CD4-positive, CD25-positive, alpha-beta regulatory T cell (primary cell): ENCODE measurements around the gene PFN3. TPM values are rescaled to one million over a fixed set of nuclear protein-coding genes. Genes with fewer than 3 reads are reported as not detected.

Experiments used
- ATAC-seq, 2 donors: fragments of 150-1000 bp; cut with Tn5 transposase; one replicate each; pipeline ENCODE4 v1.10.0; 2021; ENCODE audit warnings: low read depth in 2 of 2, moderate number of reproducible peaks in 2 of 2, moderate library complexity in 1 of 2
- DNase-seq, 3 donors: peaks; one replicate each; pipeline versions ENCODE4 v3.0.0 to v3.0.0-alpha.2; 2012 to 2022; ENCODE audit warnings: mixed read lengths in 1 of 3
- H3K27ac ChIP-seq: one replicate; pipeline ENCODE4 v1.7.0; 2013; ENCODE audit warnings: mild to moderate bottlenecking, low read length; ENCODE audit not compliant: insufficient read depth, poor library complexity, severe bottlenecking
- H3K27me3 ChIP-seq: one replicate; pipeline ENCODE4 v1.7.0; 2013; ENCODE audit warnings: low read length; ENCODE audit not compliant: control insufficient read depth, insufficient read depth
- H3K36me3 ChIP-seq: one replicate; pipeline ENCODE4 v1.7.0; 2013; ENCODE audit warnings: mild to moderate bottlenecking, low read length, moderate library complexity; ENCODE audit not compliant: control insufficient read depth, insufficient read depth
- H3K4me1 ChIP-seq: 2 replicates; pipeline ENCODE4 v1.7.0; 2013; ENCODE audit warnings: mild to moderate bottlenecking, low read length; ENCODE audit not compliant: insufficient read depth, control insufficient read depth, poor library complexity, severe bottlenecking
- H3K4me3 ChIP-seq: one replicate; pipeline ENCODE4 v1.7.0; 2013; ENCODE audit warnings: low read depth, mild to moderate bottlenecking, low read length, moderate library complexity
- H3K9me3 ChIP-seq, 2 experiments: 1 replicate in 1 of 2; 2 replicates in 1 of 2; pipeline ENCODE4 v1.7.0; 2013; ENCODE audit warnings: low read length in 2 of 2, mild to moderate bottlenecking in 1 of 2, moderate library complexity in 1 of 2; ENCODE audit not compliant: control insufficient read depth in 2 of 2
- H3K27ac Mint-ChIP-seq, 3 donors: one replicate each; pipeline ENCODE4 v1.8.0; 2020 to 2022; ENCODE audit warnings: mild to moderate bottlenecking in 3 of 3, mixed read lengths in 3 of 3, moderate library complexity in 2 of 3
- H3K27me3 Mint-ChIP-seq: one replicate; pipeline ENCODE4 v1.8.0; 2022; ENCODE audit warnings: mild to moderate bottlenecking, mixed read lengths
- H3K36me3 Mint-ChIP-seq: one replicate; pipeline ENCODE4 v1.8.0; 2020; ENCODE audit warnings: mixed read lengths
- H3K4me1 Mint-ChIP-seq, 4 donors: one replicate each; pipeline ENCODE4 v1.8.0; 2020 to 2022; ENCODE audit warnings: mixed read lengths in 4 of 4, mild to moderate bottlenecking in 1 of 4
- H3K4me3 Mint-ChIP-seq, 4 donors: one replicate each; pipeline ENCODE4 v1.8.0; 2020 to 2022; ENCODE audit warnings: mild to moderate bottlenecking in 4 of 4, mixed read lengths in 4 of 4, moderate library complexity in 3 of 4
- H3K9me3 Mint-ChIP-seq, 7 donors: one replicate each; pipeline ENCODE4 v1.8.0; 2020 to 2022; ENCODE audit warnings: mixed read lengths in 7 of 7, mild to moderate bottlenecking in 3 of 7, moderate library complexity in 2 of 7
- polyA plus RNA-seq, 4 donors: library from polyadenylated mRNA; unstranded; fragments of 300-500 nt; fragmentation: Illumina TruSeq; gene quantifications; one replicate each; pipeline ENCODE4 v1.2.3, GENCODE V29; 2021
- total RNA-seq: library from RNA; stranded (reverse); gene quantifications from one replicate; pipeline ENCODE4 v1.2.3, GENCODE V29; 2022

PFN3 gene
- total and polyA plus RNA-seq, 5 donors from 2014 or later, result not detected

- Histone ChIP-seq H3K27ac (no peak overlapping the region), H3K9me3 (no peaks in the 10 kb centered on the region), H3K27me3 (no peaks in the 10 kb centered on the region), H3K4me1 (peaks cover 63% of the 10 kb centered on the region), H3K36me3 (peaks cover 2% of the 10 kb centered on the region), H3K4me3 (no peak overlapping the region)
- peaks cover 5% of the 10 kb centered on the region for H3K36me3 Mint-ChIP-seq
- H3K4me3 Mint-ChIP-seq, result peak overlapping the region in 3 of 4 donors; percentile 10 to 93 (median 62)
- peaks cover 21 to 78% (median 45%) of the 10 kb centered on the region in 4 donors for H3K4me1 Mint-ChIP-seq
- no peak for ATAC-seq
- peaks cover 0 to 2% (median 0%) of the 10 kb centered on the region in 7 donors for H3K9me3 Mint-ChIP-seq
- peak overlapping the region in 1 of 3 donors; percentile 78 for H3K27ac Mint-ChIP-seq
- DNase-seq, result no peak
- no peaks in the 10 kb centered on the region for H3K27me3 Mint-ChIP-seq
Observed at GRCh38 chr5:177354711-177355110, 45.8 kb downstream of the PFN3 start.

GRCh38 chr5:177354256-177354655 is 46.2 kb downstream of the PFN3 start:
- no peaks in the 10 kb centered on the region for H3K9me3 ChIP-seq
- peak overlapping the region in 1 of 3 donors; percentile 49 for H3K27ac Mint-ChIP-seq
- H3K4me3 ChIP-seq, result no peak overlapping the region
- DNase-seq (no peak), ATAC-seq (no peak)
- peaks cover 21 to 78% (median 46%) of the 10 kb centered on the region in 4 donors for H3K4me1 Mint-ChIP-seq
- peaks cover 0 to 2% (median 0%) of the 10 kb centered on the region in 7 donors for H3K9me3 Mint-ChIP-seq
- no peak overlapping the region for H3K27ac ChIP-seq
- H3K4me3 Mint-ChIP-seq, result peak overlapping the region in 1 of 4 donors; percentile 93
- H3K36me3 Mint-ChIP-seq, result peaks cover 6% of the 10 kb centered on the region
- no peaks in the 10 kb centered on the region for H3K27me3 Mint-ChIP-seq
- no peaks in the 10 kb centered on the region for H3K27me3 ChIP-seq
- peaks cover 63% of the 10 kb centered on the region for H3K4me1 ChIP-seq
- H3K36me3 ChIP-seq, result peaks cover 6% of the 10 kb centered on the region

GRCh38 chr5:177353093-177353492 is 47.4 kb downstream of the PFN3 start:
- peaks cover 0 to 2% (median 0%) of the 10 kb centered on the region in 7 donors for H3K9me3 Mint-ChIP-seq
- no peaks in the 10 kb centered on the region for H3K9me3 ChIP-seq
- H3K27me3 Mint-ChIP-seq, result no peaks in the 10 kb centered on the region
- H3K4me1 Mint-ChIP-seq, result peaks cover 21 to 74% (median 44%) of the 10 kb centered on the region in 4 donors
- H3K36me3 Mint-ChIP-seq, result peaks cover 10% of the 10 kb centered on the region
- H3K4me3 ChIP-seq, result no peak overlapping the region
- ATAC-seq (no peak), DNase-seq (no peak)
- peak overlapping the region in 2 of 4 donors; percentile 43 to 45 for H3K4me3 Mint-ChIP-seq
- no peaks in the 10 kb centered on the region for H3K27me3 ChIP-seq
- peaks cover 7% of the 10 kb centered on the region for H3K36me3 ChIP-seq
- no peak overlapping the region for H3K27ac ChIP-seq
- H3K4me1 ChIP-seq, result peaks cover 58% of the 10 kb centered on the region
- peak overlapping the region in 1 of 3 donors; percentile 74 for H3K27ac Mint-ChIP-seq

DNA sequence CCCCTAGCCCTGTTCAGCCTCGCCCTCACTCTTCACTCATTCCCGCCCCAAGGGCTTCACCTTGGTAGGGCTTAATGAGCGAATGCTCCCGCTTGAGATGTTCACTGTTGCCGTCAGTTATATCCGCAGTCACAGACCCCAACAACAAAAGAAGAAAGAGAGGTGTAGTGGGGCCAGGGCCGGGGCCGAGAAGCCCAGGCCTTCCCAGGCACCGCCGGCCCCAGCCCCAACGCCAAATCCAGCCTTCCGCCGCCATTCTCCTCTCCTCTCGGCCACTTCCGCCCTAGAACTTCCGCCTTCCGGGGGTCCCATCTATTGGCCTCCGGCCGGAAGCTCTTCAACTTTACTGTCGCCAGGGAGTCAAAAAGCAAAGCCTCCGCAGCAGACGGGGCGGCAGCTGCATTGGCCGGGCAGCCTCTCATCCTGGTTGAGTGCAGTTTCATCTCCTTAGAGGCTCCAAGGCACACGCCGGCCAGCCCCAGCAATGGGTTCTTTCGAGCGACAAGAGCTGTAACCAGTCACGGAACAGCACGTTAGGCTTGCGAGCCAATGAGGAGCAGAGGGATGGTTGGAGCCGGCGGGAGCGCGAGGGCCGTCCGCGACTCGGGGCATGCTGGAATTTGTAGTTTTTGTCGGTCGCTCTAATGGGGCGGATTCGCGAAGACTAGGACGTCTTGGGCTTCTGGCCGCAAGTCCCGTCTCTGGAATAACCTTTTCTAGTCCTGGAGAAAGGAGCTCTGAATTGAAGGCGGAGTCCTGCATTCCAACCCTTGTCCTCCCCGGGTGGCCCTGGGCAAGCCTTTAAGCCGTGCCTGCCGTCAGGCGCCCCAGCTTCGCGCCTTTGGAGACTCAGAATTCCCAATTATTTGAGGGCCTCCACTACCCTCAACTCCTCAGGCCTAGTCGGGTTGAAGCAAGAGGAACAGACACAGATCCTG is 48.8 kb downstream of the PFN3 start, which contains the start of gene LMAN2:
TSS of gene LMAN2 (minus strand) at position 277 of the 938 bp plus-strand sequence. CDS start at position 256, 21 bp downstream.
- peak within 1 kb of the TSS; percentile 96 for H3K27ac ChIP-seq
- ATAC-seq (peak; percentile 99), DNase-seq (peak; percentile 86 to 98 (median 95))
- H3K4me1 ChIP-seq, result peaks cover 47% of the 10 kb centered on the region
- peaks cover 20% of the 10 kb centered on the region for H3K36me3 ChIP-seq
- H3K4me1 Mint-ChIP-seq, result peaks cover 21 to 74% (median 42%) of the 10 kb centered on the region in 4 donors
- no peaks in the 10 kb centered on the region for H3K27me3 Mint-ChIP-seq
- H3K4me3 ChIP-seq, result peak within 1 kb of the TSS; percentile 93
- peak within 1 kb of the TSS; percentile 99 to 100 (median 99) for H3K27ac Mint-ChIP-seq
- peaks cover 0 to 2% (median 0%) of the 10 kb centered on the region in 7 donors for H3K9me3 Mint-ChIP-seq
- no peaks in the 10 kb centered on the region for H3K27me3 ChIP-seq
- peaks cover 10% of the 10 kb centered on the region for H3K36me3 Mint-ChIP-seq
- no peaks in the 10 kb centered on the region for H3K9me3 ChIP-seq
- H3K4me3 Mint-ChIP-seq, result peak within 1 kb of the TSS; percentile 98 to 99 (median 99)

DNA sequence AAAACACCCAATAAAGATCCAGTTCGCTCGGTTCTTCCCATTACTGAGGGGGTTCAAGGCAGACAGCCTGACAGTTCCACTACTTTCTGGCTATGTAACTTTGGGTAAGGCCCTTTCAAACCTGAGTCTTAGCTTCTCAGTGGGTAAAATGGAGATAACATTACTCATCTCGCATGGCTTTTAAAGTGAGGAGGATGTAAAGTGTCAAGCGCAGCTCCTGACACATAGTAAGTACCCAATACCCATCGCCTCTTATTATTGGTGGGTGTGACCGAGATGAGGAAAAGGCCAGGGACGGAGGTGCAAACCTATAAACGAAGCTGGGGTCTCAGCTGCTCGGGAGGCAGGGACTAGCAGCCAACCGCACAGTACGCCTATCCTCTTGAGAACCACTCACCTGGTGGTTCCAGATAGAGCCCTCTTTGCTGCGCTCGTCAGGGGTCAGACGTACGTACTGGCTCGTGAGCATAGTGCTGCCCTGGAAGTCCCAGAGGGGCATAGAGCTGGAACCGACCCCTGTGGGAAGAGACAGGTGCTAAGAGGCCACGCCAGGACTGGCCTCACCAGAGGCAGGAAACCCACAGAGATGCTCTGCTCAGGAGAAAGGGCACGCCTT is 49.6 kb downstream of the PFN3 start:
- DNase-seq, result peak in 1 of 3 donors; percentile 20

More for the DNA sequence above, 49.6 kb downstream of the PFN3 start:
- Histone ChIP-seq H3K9me3 (no peaks in the 10 kb centered on the region), H3K4me3 (peak overlapping the region; percentile 93), H3K36me3 (peaks cover 27% of the 10 kb centered on the region), H3K4me1 (peaks cover 45% of the 10 kb centered on the region), H3K27ac (peak overlapping the region; percentile 96), H3K27me3 (no peaks in the 10 kb centered on the region)
- Mint-ChIP-seq H3K4me3 (peak overlapping the region; percentile 98 to 99 (median 99)), H3K27me3 (no peaks in the 10 kb centered on the region), H3K4me1 (peaks cover 22 to 72% (median 43%) of the 10 kb centered on the region in 4 donors), H3K36me3 (peaks cover 10% of the 10 kb centered on the region), H3K9me3 (peaks cover 0 to 2% (median 0%) of the 10 kb centered on the region in 7 donors), H3K27ac (peak overlapping the region; percentile 99 to 100 (median 99))
- ATAC-seq, result no peak

Other genes starting within 250 kb of the PFN3 start
- 15.3 TPM for gene RAB24, start 96.9 kb downstream of the PFN3 start, total RNA-seq
- gene RAB24, start 96.9 kb downstream of the PFN3 start, polyA plus RNA-seq, result 10 to 100 TPM in 2 of 4 donors, 1 to 10 TPM in 2; 5.1 to 12.8 (median 10.1) TPM
- 60.6 TPM for gene PRELID1, start 96.9 kb downstream of the PFN3 start, total RNA-seq
- gene PRELID1, start 96.9 kb downstream of the PFN3 start, polyA plus RNA-seq, result 100 to 1,000 TPM; 185 to 210 (median 192) TPM
- 8.7 TPM for gene MXD3, start 88.8 kb downstream of the PFN3 start, total RNA-seq
- gene MXD3, start 88.8 kb downstream of the PFN3 start, polyA plus RNA-seq, result 1 to 10 TPM in 1 of 4 donors, under 1 TPM in 3; 0.36 to 2.8 (median 0.84) TPM
- gene LMAN2, start 49.0 kb downstream of the PFN3 start, total RNA-seq, result 77.9 TPM
- 100 to 1,000 TPM; 227 to 289 (median 240) TPM for gene LMAN2, start 49.0 kb downstream of the PFN3 start, polyA plus RNA-seq
- 93.3 TPM for gene RGS14, start 42.7 kb downstream of the PFN3 start, total RNA-seq
- 10 to 100 TPM; 40.1 to 59.8 (median 52.7) TPM for gene RGS14, start 42.7 kb downstream of the PFN3 start, polyA plus RNA-seq
- gene SLC34A1, start 16.2 kb downstream of the PFN3 start, total RNA-seq, result 0.20 TPM
- not detected for gene SLC34A1, start 16.2 kb downstream of the PFN3 start, polyA plus RNA-seq
- gene F12, start 8.9 kb upstream of the PFN3 start, total RNA-seq, result 0.35 TPM
- under 1 TPM in 3 of 4 donors, not detected in 1; 0.16 to 0.94 (median 0.20) TPM for gene F12, start 8.9 kb upstream of the PFN3 start, polyA plus RNA-seq
- gene GRK6, start 26.0 kb upstream of the PFN3 start, total RNA-seq, result 228 TPM
- gene GRK6, start 26.0 kb upstream of the PFN3 start, polyA plus RNA-seq, result 100 to 1,000 TPM in 2 of 4 donors, 10 to 100 TPM in 2; 79.2 to 127 (median 96.0) TPM
- gene PRR7, start 46.2 kb upstream of the PFN3 start, total RNA-seq, result 21.8 TPM
- gene PRR7, start 46.2 kb upstream of the PFN3 start, polyA plus RNA-seq, result 10 to 100 TPM; 10.2 to 17.0 (median 11.7) TPM
- gene DBN1, start 73.0 kb upstream of the PFN3 start, total RNA-seq, result 2.3 TPM
- gene DBN1, start 73.0 kb upstream of the PFN3 start, polyA plus RNA-seq, result under 1 TPM in 1 of 4 donors, not detected in 3; 0.13 TPM
- gene PDLIM7, start 96.9 kb upstream of the PFN3 start, total RNA-seq, result 7.8 TPM
- gene PDLIM7, start 96.9 kb upstream of the PFN3 start, polyA plus RNA-seq, result 1 to 10 TPM; 1.6 to 2.7 (median 2.5) TPM
- 1.5 TPM for gene DOK3, start 109.2 kb upstream of the PFN3 start, total RNA-seq
- gene DOK3, start 109.2 kb upstream of the PFN3 start, polyA plus RNA-seq, result under 1 TPM in 2 of 4 donors, not detected in 2; 0.13 to 0.17 TPM
- gene DDX41, start 116.3 kb upstream of the PFN3 start, total RNA-seq, result 73.2 TPM
- 10 to 100 TPM; 41.8 to 48.9 (median 46.0) TPM for gene DDX41, start 116.3 kb upstream of the PFN3 start, polyA plus RNA-seq
- 179 TPM for gene FAM193B, start 153.9 kb upstream of the PFN3 start, total RNA-seq
- 1 to 10 TPM; 2.8 to 4.1 (median 3.5) TPM for gene FAM193B, start 153.9 kb upstream of the PFN3 start, polyA plus RNA-seq
- 63.2 TPM for gene TMED9, start 191.5 kb upstream of the PFN3 start, total RNA-seq
- gene TMED9, start 191.5 kb upstream of the PFN3 start, polyA plus RNA-seq, result 100 to 1,000 TPM in 2 of 4 donors, 10 to 100 TPM in 2; 83.7 to 141 (median 108) TPM
- gene B4GALT7, start 199.5 kb upstream of the PFN3 start, total RNA-seq, result 24.2 TPM
- 10 to 100 TPM; 18.3 to 19.5 (median 18.5) TPM for gene B4GALT7, start 199.5 kb upstream of the PFN3 start, polyA plus RNA-seq